GM23248 (cell line): Measurements from ENCODE around the gene TMEM30A. TPM values are rescaled to one million over a fixed set of nuclear protein-coding genes. Genes with fewer than 3 reads are reported as not detected.

Experiments used
- DNase-seq: peaks from one replicate; pipeline ENCODE4 v3.0.0-alpha.2; 2015
- H2AFZ ChIP-seq: fragments of 200-600 bp; sonication (generic); 2 replicates; pipeline ENCODE4 v1.6.1; 2016; ENCODE audit warnings: antibody characterized with exemption
- H3F3A ChIP-seq: fragments of 200-600 bp; sonication (generic); 2 replicates; pipeline ENCODE4 v1.6.1; 2016; ENCODE audit warnings: mild to moderate bottlenecking, antibody characterized with exemption, mixed run types; ENCODE audit not compliant: insufficient read depth
- H3K27ac ChIP-seq: fragments of 200-600 bp; sonication (generic); 2 replicates; pipeline ENCODE4 v1.5.1; 2016; ENCODE audit warnings: mild to moderate bottlenecking
- H3K27me3 ChIP-seq: fragments of 200-600 bp; sonication (generic); replicated peaks from 2 replicates; pipeline ENCODE4 v1.6.1; 2016; ENCODE audit warnings: mild to moderate bottlenecking; ENCODE audit not compliant: insufficient read depth
- H3K36me3 ChIP-seq: fragments of 200-600 bp; sonication (generic); 2 replicates; pipeline ENCODE4 v1.6.1; 2016; ENCODE audit warnings: low read depth, mild to moderate bottlenecking
- H3K4me1 ChIP-seq: fragments of 200-600 bp; sonication (generic); 2 replicates; pipeline ENCODE4 v1.6.1; 2016; ENCODE audit warnings: mild to moderate bottlenecking; ENCODE audit not compliant: insufficient read depth
- H3K4me2 ChIP-seq: fragments of 200-600 bp; sonication (generic); one replicate; pipeline ENCODE4 v1.6.1; 2016; ENCODE audit warnings: mild to moderate bottlenecking; ENCODE audit not compliant: unreplicated experiment
- H3K4me3 ChIP-seq: fragments of 200-600 bp; sonication (generic); 2 replicates; pipeline ENCODE4 v1.5.1; 2016; ENCODE audit warnings: mild to moderate bottlenecking
- H3K79me2 ChIP-seq: fragments of 200-600 bp; sonication (generic); 2 replicates; pipeline ENCODE4 v1.6.1; 2016; ENCODE audit warnings: mild to moderate bottlenecking; ENCODE audit not compliant: insufficient read depth
- H3K9ac ChIP-seq: fragments of 200-600 bp; sonication (generic); 2 replicates; pipeline ENCODE4 v1.6.1; 2016; ENCODE audit warnings: mild to moderate bottlenecking
- H3K9me2 ChIP-seq: fragments of 200-600 bp; sonication (generic); 2 replicates; pipeline ENCODE4 v1.6.1; 2016; ENCODE audit warnings: mixed run types, mild to moderate bottlenecking, moderate library complexity; ENCODE audit not compliant: insufficient read depth
- H3K9me3 ChIP-seq: fragments of 200-600 bp; sonication (generic); one replicate; pipeline ENCODE4 v1.6.1; 2017; ENCODE audit warnings: low read depth
- H4K20me1 ChIP-seq: fragments of 200-600 bp; sonication (generic); 2 replicates; pipeline ENCODE4 v1.6.0; 2016; ENCODE audit not compliant: insufficient read depth
- EZH2 ChIP-seq: fragments of 200-600 bp; sonication (generic); IDR thresholded peaks from 2 replicates; pipeline ENCODE4 v1.6.1; 2018; ENCODE audit warnings: antibody characterized with exemption, mild to moderate bottlenecking; ENCODE audit not compliant: insufficient read depth, poor library complexity, severe bottlenecking
- EZH2phosphoT487 ChIP-seq: fragments of 200-600 bp; sonication (generic); IDR thresholded peaks from 2 replicates; pipeline ENCODE4 v1.6.1; 2018; ENCODE audit warnings: antibody characterized with exemption, moderate library complexity, mild to moderate bottlenecking, low read depth; ENCODE audit not compliant: insufficient read depth
- WGBS, 2 experiments: methylation state at CpG; one replicate each; pipeline ENCODE4 v1.1.6; 2015 to 2017; ENCODE audit warnings: low lambda C conversion rate in 2 of 2, low coverage in 1 of 2; ENCODE audit errors: missing lambda C conversion rate in 2 of 2; 5-methylcytosine and 5-hydroxymethylcytosine counted together
- in situ Hi-C: fragments of 300-500 bp; cut with MboI; formaldehyde crosslinking; loops from 2 replicates; pipeline ENCODE4 v1.15.0; 2020
- polyA plus RNA-seq: library from polyadenylated mRNA; unstranded; fragments of >200 nt; fragmentation: Nextera tagmentation; extraction: Ambion mirVana; gene quantifications from 2 replicates; pipeline ENCODE4 v1.2.1, GENCODE V29; 2016
- total RNA-seq: library from RNA; depleted of rRNA; stranded (reverse); fragments of >200 nt; shearing (Covaris generic); gene quantifications from 2 replicates; pipeline ENCODE4 v1.2.3, GENCODE V29; 2014

The TMEM30A gene
- total and polyA plus RNA-seq, 2 experiments from 2014 or later = 125 to 152 TPM

GRCh38 chr6:75275067-75275466 lies 9.5 kb downstream of the TMEM30A start:
- Histone ChIP-seq H3K4me3 (0 out of 2 replicates have a peak overlapping the region, but pooled peaks have one; percentile 1), H3K27me3 (no peaks in the 10 kb centered on the region), H3F3A (peaks cover 15% of the 10 kb centered on the region), H3K79me2 (peaks cover 96% of the 10 kb centered on the region), H3K4me2 (peak overlapping the region; percentile 51), H3K9me3 (no peaks in the 10 kb centered on the region), H3K4me1 (peaks cover 51% of the 10 kb centered on the region), H3K9ac (no peak overlapping the region), H2AFZ (no peak overlapping the region), H3K9me2 (no peaks in the 10 kb centered on the region), H4K20me1 (0 out of 2 replicates have a peak, but pooled peaks cover 13% of the 10 kb centered on the region), H3K36me3 (peaks cover 8% of the 10 kb centered on the region; the same call in 1 of the 2 replicates), H3K27ac (peak overlapping the region; percentile 61)
- in situ Hi-C loops = no loop called here
- no peak for TF ChIP-seq EZH2
- no peak for TF ChIP-seq EZH2phosphoT487
- DNase-seq = peak; percentile 81

GRCh38 chr6:75273009-75273408 lies 11.6 kb downstream of the TMEM30A start:
- Histone ChIP-seq H3K9me2 (no peaks in the 10 kb centered on the region), H3K36me3 (peaks cover 8% of the 10 kb centered on the region; the same call in 1 of the 2 replicates), H3K79me2 (peaks cover 96% of the 10 kb centered on the region), H2AFZ (no peak overlapping the region), H3K4me2 (no peak overlapping the region), H3K27me3 (no peaks in the 10 kb centered on the region), H3K4me1 (peaks cover 37% of the 10 kb centered on the region), H3K27ac (no peak overlapping the region), H3K9ac (no peak overlapping the region), H3F3A (peaks cover 22% of the 10 kb centered on the region), H4K20me1 (0 out of 2 replicates have a peak, but pooled peaks cover 8% of the 10 kb centered on the region), H3K9me3 (no peaks in the 10 kb centered on the region), H3K4me3 (no peak overlapping the region)
- no peak for DNase-seq
- in situ Hi-C loops = no loop called here
- WGBS, 2 experiments = 82 to 90% methylated on average over 4 of the region's 4 CpGs
- TF ChIP-seq EZH2 (no peak), EZH2phosphoT487 (no peak)

GRCh38 chr6:75272145-75272840 lies 12.3 kb downstream of the TMEM30A start:
- peak overlapping the region; percentile 2 for H3K27ac ChIP-seq
- no peak overlapping the region for H2AFZ ChIP-seq
- 94 to 95% methylated on average over 5 of the region's 5 CpGs for WGBS, 2 experiments
- no peak overlapping the region for H3K9ac ChIP-seq
- TF ChIP-seq EZH2phosphoT487 = no peak
- TF ChIP-seq EZH2 = no peak
- in situ Hi-C loops = no loop called here
- H3K4me2 ChIP-seq = no peak overlapping the region
- H3K4me3 ChIP-seq = no peak overlapping the region
- DNase-seq = peak; percentile 26
- no peaks in the 10 kb centered on the region for H3K27me3 ChIP-seq
- H3K4me1 ChIP-seq = peaks cover 45% of the 10 kb centered on the region
- H3K36me3 ChIP-seq = peaks cover 8% of the 10 kb centered on the region; the same call in 1 of the 2 replicates
- no peaks in the 10 kb centered on the region for H3K9me3 ChIP-seq
- H3F3A ChIP-seq = peaks cover 27% of the 10 kb centered on the region
- H3K79me2 ChIP-seq = peaks cover 96% of the 10 kb centered on the region
- no peaks in the 10 kb centered on the region for H3K9me2 ChIP-seq
- H4K20me1 ChIP-seq = peaks cover 10% of the 10 kb centered on the region; the same call in 1 of the 2 replicates

GRCh38 chr6:75268988-75269354 lies 15.6 kb downstream of the TMEM30A start:
- WGBS, 2 experiments = 96% methylated on average over 4 of the region's 4 CpGs
- no peak for TF ChIP-seq EZH2
- no peak for TF ChIP-seq EZH2phosphoT487
- Histone ChIP-seq H4K20me1 (peaks cover 14% of the 10 kb centered on the region; the same call in 1 of the 2 replicates), H3K4me3 (no peak overlapping the region), H3K9me2 (no peaks in the 10 kb centered on the region), H3K36me3 (peaks cover 12% of the 10 kb centered on the region; the same call in 1 of the 2 replicates), H3K27me3 (no peaks in the 10 kb centered on the region), H3K4me2 (no peak overlapping the region), H2AFZ (no peak overlapping the region), H3K79me2 (peaks cover 100% of the 10 kb centered on the region), H3K9ac (no peak overlapping the region), H3K4me1 (peaks cover 24% of the 10 kb centered on the region), H3K9me3 (no peaks in the 10 kb centered on the region), H3F3A (peaks cover 12% of the 10 kb centered on the region), H3K27ac (no peak overlapping the region)
- DNase-seq = no peak
- in situ Hi-C loops = no loop called here
